GM12873 (cell line): Measurements from ENCODE around the gene KANSL1L.

ENCODE experiments used
- TF ChIP-seq, protein P1 (sequence below): IDR thresholded peaks from 2 replicates; pipeline ENCODE4 v1.5.1; 2012; ENCODE audit warnings: low read depth, mild to moderate bottlenecking, moderate library complexity, low read length, control low read depth; ENCODE audit not compliant: insufficient read depth; ENCODE audit errors: missing control alignments

The KANSL1L gene

DNA sequence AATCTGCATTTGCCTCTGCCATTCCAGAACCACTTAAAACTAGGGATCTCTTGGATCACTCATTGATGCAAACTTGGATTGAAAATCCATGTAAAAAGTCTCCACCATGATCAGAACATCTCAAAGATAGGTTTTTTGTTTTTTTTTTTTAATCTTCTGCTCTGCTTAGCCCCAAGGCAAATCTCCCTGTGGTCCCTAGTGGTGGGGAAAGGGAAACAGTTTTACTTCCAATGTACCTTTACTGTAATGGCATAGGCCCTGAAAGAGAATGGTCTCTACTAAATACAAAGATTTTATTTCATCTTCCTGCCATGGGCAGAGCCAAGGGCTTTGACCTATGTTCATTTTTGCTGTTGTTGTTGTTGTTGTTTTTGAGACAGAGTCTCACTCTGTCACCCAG lies 78.4 kb downstream of the KANSL1L start:
- TF ChIP-seq, protein P1, sequence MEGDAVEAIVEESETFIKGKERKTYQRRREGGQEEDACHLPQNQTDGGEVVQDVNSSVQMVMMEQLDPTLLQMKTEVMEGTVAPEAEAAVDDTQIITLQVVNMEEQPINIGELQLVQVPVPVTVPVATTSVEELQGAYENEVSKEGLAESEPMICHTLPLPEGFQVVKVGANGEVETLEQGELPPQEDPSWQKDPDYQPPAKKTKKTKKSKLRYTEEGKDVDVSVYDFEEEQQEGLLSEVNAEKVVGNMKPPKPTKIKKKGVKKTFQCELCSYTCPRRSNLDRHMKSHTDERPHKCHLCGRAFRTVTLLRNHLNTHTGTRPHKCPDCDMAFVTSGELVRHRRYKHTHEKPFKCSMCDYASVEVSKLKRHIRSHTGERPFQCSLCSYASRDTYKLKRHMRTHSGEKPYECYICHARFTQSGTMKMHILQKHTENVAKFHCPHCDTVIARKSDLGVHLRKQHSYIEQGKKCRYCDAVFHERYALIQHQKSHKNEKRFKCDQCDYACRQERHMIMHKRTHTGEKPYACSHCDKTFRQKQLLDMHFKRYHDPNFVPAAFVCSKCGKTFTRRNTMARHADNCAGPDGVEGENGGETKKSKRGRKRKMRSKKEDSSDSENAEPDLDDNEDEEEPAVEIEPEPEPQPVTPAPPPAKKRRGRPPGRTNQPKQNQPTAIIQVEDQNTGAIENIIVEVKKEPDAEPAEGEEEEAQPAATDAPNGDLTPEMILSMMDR: peak; percentile 10

DNA sequence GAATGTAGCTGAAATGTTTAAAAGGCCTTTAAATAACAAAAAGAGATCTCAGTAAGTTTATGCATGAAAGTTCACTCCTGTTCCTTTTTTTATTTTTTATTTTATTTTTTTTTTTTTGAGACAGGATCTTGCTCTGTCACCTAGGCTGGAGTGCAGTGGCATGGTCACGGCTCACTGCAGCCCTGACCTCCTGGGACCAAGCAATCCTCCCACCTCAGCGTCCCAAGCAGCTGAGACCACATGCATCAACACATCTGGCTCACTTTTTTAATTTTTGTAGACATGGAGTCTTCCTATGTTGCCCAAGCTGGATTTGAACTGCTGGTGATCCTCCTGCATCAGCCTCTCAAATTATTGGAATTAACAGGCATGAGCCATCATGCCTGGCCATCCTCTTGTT lies 84.3 kb downstream of the KANSL1L start:
- TF ChIP-seq, protein P1: no peak

DNA sequence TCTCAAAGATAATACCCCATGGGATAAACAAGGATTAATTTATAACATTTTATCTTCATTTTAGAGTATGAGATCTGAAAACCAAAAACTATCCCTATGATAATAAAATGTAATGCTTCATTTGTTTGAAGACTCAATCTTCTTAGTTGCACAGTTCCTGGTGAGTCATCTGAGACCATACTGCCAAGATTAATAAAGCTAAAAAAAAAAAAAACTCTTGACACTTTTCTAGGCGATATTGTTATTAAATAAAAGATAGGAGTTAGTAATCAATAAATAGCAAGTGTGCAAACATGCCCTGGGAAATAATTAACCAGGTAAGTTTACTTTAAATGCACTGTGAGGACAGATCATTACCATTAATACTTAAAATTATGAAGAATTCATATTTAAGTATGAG lies 84.9 kb downstream of the KANSL1L start:
- TF ChIP-seq, protein P1: no peak

DNA sequence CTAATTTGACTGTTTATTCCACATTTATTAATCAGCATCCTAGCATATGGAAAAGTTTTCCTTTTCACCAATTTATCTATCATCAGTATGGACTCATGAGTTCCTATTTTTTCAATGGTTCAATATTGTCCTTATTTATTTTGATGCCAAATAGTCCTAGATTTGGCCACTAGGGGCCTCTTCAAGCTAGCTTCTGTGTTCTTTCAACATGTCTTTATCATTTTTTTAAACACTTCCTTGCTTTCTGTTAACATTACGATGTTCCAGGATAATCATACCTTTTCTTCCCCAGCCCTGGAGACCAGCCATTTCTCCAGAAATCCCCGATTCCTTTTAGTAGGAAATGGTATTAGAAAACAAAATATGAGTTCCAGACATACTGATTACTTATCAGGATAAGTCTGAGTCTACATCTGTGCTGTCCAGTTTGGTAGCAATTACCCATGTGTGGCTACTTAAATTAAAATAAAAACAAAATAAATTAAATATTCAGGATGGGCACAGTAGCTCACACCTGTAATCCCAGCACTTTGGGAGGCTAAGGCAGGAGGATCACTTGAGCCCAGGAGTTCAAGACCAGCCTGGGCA lies 98.2 kb downstream of the KANSL1L start:
- TF ChIP-seq, protein P1: peak; percentile 57

DNA sequence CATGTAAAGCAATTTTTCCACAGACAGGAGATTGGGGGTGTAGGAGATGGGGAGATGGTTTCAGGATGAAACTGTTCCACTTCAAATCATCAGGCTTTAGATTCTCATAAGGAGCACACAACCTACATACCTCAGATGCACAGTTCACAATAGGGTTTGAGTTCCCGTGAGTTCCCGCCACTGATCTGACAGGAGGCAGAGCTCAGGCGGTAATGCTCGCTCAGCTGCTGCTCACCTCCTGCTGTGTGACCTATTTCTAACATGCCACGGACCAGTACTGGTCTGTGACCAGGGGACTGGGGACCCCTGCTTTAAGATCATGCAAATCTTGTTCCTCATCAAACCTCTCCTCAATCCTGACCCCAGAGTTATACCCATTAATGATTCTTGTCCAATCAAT lies 98.7 kb downstream of the KANSL1L start:
- TF ChIP-seq, protein P1: no peak

DNA sequence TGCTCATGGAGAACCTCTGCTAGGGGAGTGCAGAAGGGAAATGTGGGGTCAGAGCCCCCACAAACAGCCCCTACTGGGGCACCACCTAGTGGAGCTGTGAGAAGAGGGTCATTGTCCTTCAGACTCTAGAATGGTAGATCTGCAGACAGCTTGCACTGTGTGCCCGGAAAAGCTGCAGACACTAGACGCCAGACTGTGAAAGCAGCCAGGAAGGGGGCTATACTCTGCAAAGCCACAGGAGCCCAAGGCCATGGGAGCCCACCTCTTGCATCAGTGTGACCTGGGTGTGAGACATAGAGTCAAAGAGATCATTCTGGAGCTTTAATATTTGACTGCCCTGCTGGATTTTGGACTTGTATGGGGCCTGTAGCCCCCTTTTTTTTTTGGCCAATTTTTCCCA lies 107.9 kb downstream of the KANSL1L start:
- TF ChIP-seq, protein P1: no peak

DNA sequence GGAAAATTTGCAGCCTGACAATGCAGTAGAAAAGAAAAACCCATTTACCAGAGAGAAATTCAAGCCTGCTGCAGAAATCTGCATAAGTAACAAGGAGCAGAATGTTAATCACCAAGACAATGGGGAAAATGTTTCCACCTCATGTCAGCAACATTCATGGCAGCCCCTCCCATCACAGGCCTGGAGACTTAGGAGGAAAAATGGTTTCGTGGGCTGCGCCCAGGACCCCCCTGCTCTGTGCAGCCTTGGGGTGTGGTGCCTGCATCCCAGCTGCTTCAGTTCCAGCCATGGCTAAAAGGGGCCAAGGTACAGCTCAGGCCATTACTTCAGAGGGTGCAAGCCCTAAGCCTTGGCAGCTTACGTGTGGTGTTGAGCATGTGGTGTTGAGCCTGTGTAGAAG lies 115.4 kb downstream of the KANSL1L start:
- TF ChIP-seq, protein P1: no peak

DNA sequence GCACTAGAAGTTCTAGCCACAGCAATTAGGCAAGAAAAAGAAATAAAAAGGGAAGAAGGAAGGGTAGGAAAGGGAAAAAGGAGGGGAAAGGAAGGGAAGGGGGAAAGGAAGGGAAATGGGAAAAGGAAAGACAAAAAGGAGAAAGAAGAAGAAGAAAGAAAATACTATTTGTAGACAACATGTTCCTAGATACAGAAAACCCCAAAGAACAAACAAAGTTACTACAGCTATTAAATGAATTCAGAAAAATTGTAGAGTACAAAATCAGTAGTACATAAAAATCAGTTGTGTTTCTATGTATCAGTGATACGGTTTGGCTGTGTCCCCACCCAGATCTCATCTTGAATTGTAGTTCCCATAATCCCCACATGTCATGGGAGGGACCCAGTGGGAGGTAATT lies 116.5 kb downstream of the KANSL1L start:
- TF ChIP-seq, protein P1: no peak
